Tibial artery (tissue), 4 donors: ENCODE data around the gene ALCAM.

Experiments
- DNase-seq, 2 donors: peaks; one replicate each; pipeline ENCODE4 v3.0.0-alpha.2; 2019
- H3K27ac ChIP-seq, 2 donors: fragments of 200-600 bp; sonication (generic) in 1 of 2; 1 replicate in 1 of 2; 2 replicates in 1 of 2; pipeline ENCODE4 v1.5.1; 2018 to 2019; ENCODE audit warnings: mild to moderate bottlenecking in 1 of 2
- H3K27me3 ChIP-seq, 2 donors: fragments of 200-600 bp; sonication (generic) in 1 of 2; one replicate each; pipeline versions ENCODE4 v1.5.1 to v1.6.0; 2016 to 2019
- H3K36me3 ChIP-seq, 3 donors: fragments of 200-600 bp; sonication (generic) in 2 of 3; one replicate each; pipeline ENCODE4 v1.5.1; 2016 to 2019; ENCODE audit warnings: mild to moderate bottlenecking in 2 of 3
- H3K4me1 ChIP-seq, 4 donors: fragments of 200-600 bp; sonication (generic) in 2 of 4; 1 replicate in 3 of 4; 2 replicates in 1 of 4; pipeline ENCODE4 v1.5.1; 2016 to 2019
- H3K4me3 ChIP-seq, 2 donors: fragments of 200-600 bp; sonication (generic) in 1 of 2; 1 replicate in 1 of 2; 2 replicates in 1 of 2; pipeline ENCODE4 v1.5.1; 2018 to 2019; ENCODE audit warnings: mild to moderate bottlenecking in 2 of 2
- H3K9me3 ChIP-seq, 3 donors: fragments of 200-600 bp; sonication (generic) in 1 of 3; one replicate each; pipeline ENCODE4 v1.5.1; 2016 to 2019
- intact Hi-C: fragments of 100-400 bp; cut with DNase I; formaldehyde crosslinking; loops from one replicate; pipeline ENCODE4 v1.15.0; 2023; ENCODE audit warnings: low total_unique reads
- TF ChIP-seq, protein P1 (sequence below), 2 experiments: fragments of 200-600 bp in 1 of 2; fragments of 450-650 bp in 1 of 2; IDR thresholded peaks; one replicate each; pipeline ENCODE4 v1.5.1; 2017 to 2019; ENCODE audit warnings: antibody characterized with exemption in 2 of 2, mild to moderate bottlenecking in 1 of 2, moderate library complexity in 1 of 2

Gene ALCAM

DNA sequence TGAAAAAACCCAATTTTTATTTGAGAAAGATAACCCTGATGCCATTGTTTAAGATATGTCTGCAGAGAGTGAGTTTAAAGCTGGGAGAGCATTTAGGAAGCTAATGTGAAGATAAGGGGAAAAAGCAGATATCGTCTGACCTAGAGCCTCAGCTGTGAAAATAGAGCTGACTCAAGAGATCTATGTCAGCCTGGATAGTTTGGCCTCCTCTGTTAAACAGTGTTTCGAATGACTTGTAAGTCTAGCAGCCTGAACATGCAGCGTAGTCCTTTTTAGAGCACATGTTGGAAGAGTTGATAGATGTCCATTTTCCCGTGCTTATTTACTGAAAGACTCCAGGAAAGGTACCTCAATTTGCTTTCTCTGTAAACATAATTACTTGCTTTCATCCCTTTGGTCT, 48.1 kb downstream of the ALCAM start:
- Histone ChIP-seq H3K27ac (no peak overlapping the region), H3K27me3 (no peaks in the 10 kb centered on the region), H3K4me1 (no peaks in the 10 kb centered on the region), H3K9me3 (no peaks in the 10 kb centered on the region), H3K4me3 (no peak overlapping the region), H3K36me3 (no peaks in the 10 kb centered on the region)
- no peak for DNase-seq
- intact Hi-C loops, result no loop called here
- TF ChIP-seq, protein P1, sequence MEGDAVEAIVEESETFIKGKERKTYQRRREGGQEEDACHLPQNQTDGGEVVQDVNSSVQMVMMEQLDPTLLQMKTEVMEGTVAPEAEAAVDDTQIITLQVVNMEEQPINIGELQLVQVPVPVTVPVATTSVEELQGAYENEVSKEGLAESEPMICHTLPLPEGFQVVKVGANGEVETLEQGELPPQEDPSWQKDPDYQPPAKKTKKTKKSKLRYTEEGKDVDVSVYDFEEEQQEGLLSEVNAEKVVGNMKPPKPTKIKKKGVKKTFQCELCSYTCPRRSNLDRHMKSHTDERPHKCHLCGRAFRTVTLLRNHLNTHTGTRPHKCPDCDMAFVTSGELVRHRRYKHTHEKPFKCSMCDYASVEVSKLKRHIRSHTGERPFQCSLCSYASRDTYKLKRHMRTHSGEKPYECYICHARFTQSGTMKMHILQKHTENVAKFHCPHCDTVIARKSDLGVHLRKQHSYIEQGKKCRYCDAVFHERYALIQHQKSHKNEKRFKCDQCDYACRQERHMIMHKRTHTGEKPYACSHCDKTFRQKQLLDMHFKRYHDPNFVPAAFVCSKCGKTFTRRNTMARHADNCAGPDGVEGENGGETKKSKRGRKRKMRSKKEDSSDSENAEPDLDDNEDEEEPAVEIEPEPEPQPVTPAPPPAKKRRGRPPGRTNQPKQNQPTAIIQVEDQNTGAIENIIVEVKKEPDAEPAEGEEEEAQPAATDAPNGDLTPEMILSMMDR (IDR thresholded peaks at IDR 0.05), result no peak

GRCh38 chr3:105415951-105416350, 49.2 kb downstream of the ALCAM start:
- Histone ChIP-seq H3K4me1 (no peaks in the 10 kb centered on the region), H3K9me3 (no peaks in the 10 kb centered on the region), H3K36me3 (no peaks in the 10 kb centered on the region), H3K4me3 (no peak overlapping the region), H3K27me3 (no peaks in the 10 kb centered on the region), H3K27ac (no peak overlapping the region)
- intact Hi-C loops, result no loop called here
- TF ChIP-seq, protein P1 (IDR thresholded peaks at IDR 0.05), result no peak
- no peak for DNase-seq

DNA sequence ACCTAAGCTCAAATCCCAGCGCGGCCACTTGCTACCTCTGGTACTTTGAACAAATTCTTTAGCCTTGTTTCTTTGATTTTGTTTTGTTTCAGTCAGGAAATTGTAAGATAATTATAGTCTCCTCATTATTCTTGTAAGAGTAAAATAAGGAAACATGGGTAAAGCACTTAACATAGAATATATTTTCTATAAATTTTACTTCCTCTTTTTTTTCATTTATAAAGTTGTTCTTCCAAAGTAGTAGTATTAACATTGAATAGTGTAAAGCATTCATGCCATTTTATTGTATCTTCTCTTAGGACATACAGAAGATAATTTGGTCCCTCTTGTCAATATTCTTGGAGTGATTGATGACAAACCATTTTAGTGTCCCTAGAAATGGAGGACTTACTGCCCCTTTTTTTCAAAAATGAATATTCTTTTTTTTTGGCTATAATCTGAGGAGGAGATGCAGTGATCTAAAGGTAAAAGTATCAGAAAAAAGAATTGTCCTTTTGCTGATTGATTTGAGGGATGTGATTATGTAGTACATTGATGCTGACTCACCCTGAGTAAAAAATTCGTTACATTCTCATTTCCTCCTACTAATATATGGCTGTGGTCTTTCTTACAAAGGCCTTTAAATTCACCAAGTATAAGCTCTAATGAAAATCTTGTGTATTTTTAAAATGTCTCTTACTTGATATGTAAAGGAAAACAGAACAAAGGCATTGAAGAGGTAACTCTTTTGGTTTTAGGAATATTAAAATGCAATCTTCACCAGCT, 51.0 kb downstream of the ALCAM start:
- no peaks in the 10 kb centered on the region for H3K36me3 ChIP-seq
- no peaks in the 10 kb centered on the region for H3K4me1 ChIP-seq
- no peaks in the 10 kb centered on the region for H3K9me3 ChIP-seq
- no peaks in the 10 kb centered on the region for H3K27me3 ChIP-seq
- DNase-seq, result no peak
- H3K27ac ChIP-seq, result no peak overlapping the region
- H3K4me3 ChIP-seq, result no peak overlapping the region
- intact Hi-C loops, result no loop called here
- TF ChIP-seq, protein P1 (IDR thresholded peaks at IDR 0.05), result no peak

DNA sequence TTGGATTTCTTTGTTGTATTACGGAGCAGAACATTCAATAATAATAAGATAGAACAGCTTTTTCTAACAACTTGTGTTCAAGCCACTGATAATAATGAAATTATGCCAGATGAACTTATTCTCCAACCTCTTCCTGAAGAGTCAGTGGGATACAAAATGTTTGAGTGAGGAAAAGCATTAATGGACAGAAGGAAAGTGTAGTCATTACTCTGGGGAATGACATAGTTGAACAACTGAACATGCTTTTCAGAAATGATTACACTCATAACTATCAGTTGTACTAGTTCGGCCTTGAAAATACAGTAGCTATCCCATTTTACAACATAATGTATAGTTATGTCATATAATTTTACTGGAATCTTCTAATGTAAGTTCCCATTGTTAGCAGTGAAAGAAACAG, 55.9 kb downstream of the ALCAM start:
- Histone ChIP-seq H3K4me1 (no peaks in the 10 kb centered on the region), H3K4me3 (no peak overlapping the region), H3K36me3 (no peaks in the 10 kb centered on the region), H3K27ac (no peak overlapping the region), H3K9me3 (no peaks in the 10 kb centered on the region), H3K27me3 (no peaks in the 10 kb centered on the region)
- TF ChIP-seq, protein P1 (IDR thresholded peaks at IDR 0.05), result no peak
- no peak for DNase-seq
- intact Hi-C loops, result no loop called here

DNA sequence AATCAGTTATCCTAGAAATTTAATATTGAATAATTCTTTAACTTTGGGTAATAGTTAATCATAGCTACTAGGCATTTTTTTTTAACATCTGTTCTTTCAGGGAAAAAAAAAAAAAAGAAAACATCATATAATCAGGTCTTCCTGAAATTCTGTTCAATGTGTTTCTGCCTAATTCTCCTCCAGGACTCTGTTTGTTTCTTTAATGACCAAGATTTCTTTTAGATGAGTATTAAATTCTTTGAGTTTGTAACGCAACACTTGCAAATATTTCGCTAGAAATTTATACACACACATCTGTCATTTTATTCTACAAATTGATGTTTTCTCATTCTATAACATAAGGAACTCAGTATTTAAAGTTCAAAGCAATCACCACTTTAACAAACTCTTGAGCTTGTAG, 56.7 kb downstream of the ALCAM start:
- no peaks in the 10 kb centered on the region for H3K9me3 ChIP-seq
- no peak for DNase-seq
- no peak overlapping the region for H3K4me3 ChIP-seq
- TF ChIP-seq, protein P1 (IDR thresholded peaks at IDR 0.05), result no peak
- intact Hi-C loops, result no loop called here
- H3K27me3 ChIP-seq, result no peaks in the 10 kb centered on the region
- no peak overlapping the region for H3K27ac ChIP-seq
- H3K36me3 ChIP-seq, result no peaks in the 10 kb centered on the region
- H3K4me1 ChIP-seq, result no peaks in the 10 kb centered on the region
